Raji (cell line): ENCODE data around the gene B3GNT5.

Experiments
- POLR2A ChIP-seq: IDR thresholded peaks from 2 replicates; pipeline ENCODE4 v1.6.1; 2011; ENCODE audit warnings: low read depth, low read length, control low read depth; ENCODE audit not compliant: insufficient read depth

The B3GNT5 gene

GRCh38 chr3:183313764-183314163 is 60.7 kb downstream of the B3GNT5 start:
- no peak for TF ChIP-seq POLR2A

GRCh38 chr3:183315739-183316138 is 62.7 kb downstream of the B3GNT5 start:
- no peak for TF ChIP-seq POLR2A

- no peak for TF ChIP-seq POLR2A
Observed at GRCh38 chr3:183317271-183317670, 64.2 kb downstream of the B3GNT5 start.

- TF ChIP-seq POLR2A: no peak
Observed at GRCh38 chr3:183317886-183318865, 65.1 kb downstream of the B3GNT5 start.

- TF ChIP-seq POLR2A: no peak
Observed at GRCh38 chr3:183318877-183319276, 65.8 kb downstream of the B3GNT5 start.

- no peak for TF ChIP-seq POLR2A
Observed at GRCh38 chr3:183319371-183319770, 66.3 kb downstream of the B3GNT5 start.
